EL (cell line): ENCODE data around the gene ERFL.

Experiments
- DNase-seq: peaks from one replicate; pipeline ENCODE4 v3.0.0-alpha.2; 2016

Gene ERFL

DNA sequence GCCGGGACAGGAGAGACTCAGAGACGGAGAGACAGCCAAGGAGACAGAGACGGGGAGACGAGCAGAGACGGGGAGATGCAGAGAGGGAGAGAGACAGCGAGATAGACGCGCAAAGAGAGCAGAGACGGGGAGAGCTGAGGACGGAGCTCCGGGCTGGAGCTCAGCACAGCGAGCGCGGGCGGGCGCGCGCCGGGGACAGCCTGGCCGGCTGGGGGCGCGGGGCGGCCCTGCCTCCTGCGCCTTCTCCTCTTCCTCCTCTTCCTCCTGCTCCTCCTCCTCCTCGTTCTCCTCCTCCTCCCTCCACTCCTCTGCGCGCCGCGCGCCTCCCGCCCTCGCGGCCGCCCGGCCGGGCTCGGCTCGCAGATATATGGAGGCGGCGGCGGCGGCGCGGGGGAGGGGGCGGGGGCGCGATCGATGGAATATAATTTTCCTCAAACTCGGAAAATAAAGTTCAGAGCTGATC, at the start of gene ERFL:
ERFL (minus strand) TSS at position 229 of the 463 bp plus-strand sequence. CDS start 15,530 bp downstream, outside the sequence.
- DNase-seq: peak; percentile 31

- no peak for DNase-seq
Observed at GRCh38 chr19:41977916-41978315, 49.7 kb upstream of the ERFL start.

GRCh38 chr19:41974652-41975051, 46.4 kb upstream of the ERFL start:
- no peak for DNase-seq

- DNase-seq: no peak
Observed at GRCh38 chr19:41971363-41971762, 43.1 kb upstream of the ERFL start.

DNA sequence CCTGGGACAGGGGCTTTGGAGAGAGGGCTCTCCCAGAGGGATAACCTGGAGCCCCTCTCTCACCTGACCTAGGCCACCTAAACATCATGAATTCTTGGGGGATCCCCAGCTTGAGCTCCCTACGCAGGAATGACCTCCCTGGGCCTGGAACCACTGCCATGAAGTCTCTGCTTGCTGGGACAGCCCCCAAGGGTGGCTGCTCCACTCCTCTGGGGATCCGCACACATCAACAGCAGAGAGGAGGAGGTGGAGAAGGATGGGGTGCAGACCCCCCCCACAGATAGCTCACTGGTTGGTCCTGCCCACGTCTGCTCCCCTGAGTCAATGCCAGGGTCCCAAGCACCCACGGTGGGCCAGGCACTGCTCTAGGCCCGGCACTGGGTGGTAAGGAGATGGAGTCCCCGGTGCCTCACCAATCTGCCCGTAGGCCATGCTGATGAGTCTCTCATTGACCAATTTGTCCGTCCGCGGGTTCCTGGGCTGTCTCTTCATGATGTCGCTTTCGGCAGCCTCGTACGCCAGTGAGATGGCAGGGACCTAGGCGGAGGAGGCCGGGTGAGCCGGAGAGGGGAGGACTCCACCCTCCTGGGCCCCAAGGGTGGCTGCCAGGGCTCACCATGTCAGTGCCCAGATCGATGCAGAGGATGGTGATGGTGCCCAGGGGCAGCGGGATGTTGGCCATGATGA, 41.7 kb upstream of the ERFL start:
- DNase-seq: no peak

GRCh38 chr19:41968751-41969595, 40.7 kb upstream of the ERFL start:
- DNase-seq: no peak

DNA sequence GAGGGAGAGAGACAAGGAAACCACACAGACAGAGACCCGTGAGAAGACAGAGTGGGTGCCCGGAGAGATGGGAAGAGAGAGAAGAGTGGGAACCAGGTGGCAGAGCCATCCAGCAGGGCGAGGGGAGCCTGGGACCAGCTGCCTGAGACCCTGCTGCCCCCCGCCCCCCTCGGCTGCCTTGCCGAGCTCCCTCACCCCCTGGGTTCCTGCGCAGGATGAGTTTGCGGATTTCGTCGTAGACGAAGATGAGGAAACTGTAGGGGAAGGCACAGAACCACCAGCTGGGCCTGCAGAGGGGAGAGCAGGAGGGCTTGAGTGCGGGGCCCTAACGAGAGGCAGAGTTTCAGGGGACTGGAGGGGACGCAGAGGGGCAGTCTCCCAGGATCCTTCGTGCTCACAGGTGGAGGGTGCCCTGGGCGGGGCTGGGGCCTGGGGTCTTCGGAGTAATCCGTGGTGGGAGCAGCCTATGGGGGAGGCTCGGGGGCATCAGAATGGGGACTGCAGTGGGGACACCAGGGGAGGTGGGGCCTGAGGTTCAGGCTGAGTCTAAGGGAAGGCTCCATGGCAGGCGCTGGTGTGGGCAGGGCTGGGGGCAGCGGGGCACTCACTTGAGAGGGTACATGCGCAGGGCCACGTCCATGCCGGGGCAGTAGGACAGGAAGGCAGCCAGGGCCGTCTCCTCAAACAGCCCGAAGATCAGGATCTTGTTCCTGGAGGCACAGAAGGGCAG, 39.0 kb upstream of the ERFL start:
- DNase-seq: no peak

GRCh38 chr19:41965106-41965505, 36.9 kb upstream of the ERFL start:
- DNase-seq: no peak

DNA sequence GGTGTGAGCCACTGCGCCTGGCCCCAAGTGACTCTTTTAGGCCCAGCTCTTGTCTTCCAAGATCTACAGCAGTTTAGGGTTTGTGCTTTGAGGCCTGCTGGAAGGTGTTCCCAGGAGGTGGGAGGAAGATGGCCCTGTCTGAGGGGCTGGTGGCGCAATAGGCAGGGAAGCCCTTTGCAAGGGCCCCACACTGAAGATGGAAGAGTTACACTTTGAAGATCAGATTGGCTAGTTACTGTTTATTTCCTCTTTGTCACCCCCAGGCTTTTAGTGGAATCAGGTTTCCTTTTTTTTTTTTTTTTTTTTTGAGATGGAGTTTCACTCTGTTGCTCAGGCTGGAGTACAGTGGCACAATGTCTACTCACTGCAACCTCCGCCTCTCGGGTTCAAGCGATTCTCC, 32.7 kb upstream of the ERFL start:
- no peak for DNase-seq

- peak; percentile 92 for DNase-seq
Observed at GRCh38 chr19:41959056-41960053, 31.1 kb upstream of the ERFL start, which contains the start of gene RABAC1. RABAC1 (minus strand) TSS chr19:41959321; CDS start chr19:41959292, 29 bp downstream.

GRCh38 chr19:41958367-41959055, 30.3 kb upstream of the ERFL start:
- peak; percentile 78 for DNase-seq

GRCh38 chr19:41957838-41958366, 29.7 kb upstream of the ERFL start:
- peak; percentile 85 for DNase-seq

DNA sequence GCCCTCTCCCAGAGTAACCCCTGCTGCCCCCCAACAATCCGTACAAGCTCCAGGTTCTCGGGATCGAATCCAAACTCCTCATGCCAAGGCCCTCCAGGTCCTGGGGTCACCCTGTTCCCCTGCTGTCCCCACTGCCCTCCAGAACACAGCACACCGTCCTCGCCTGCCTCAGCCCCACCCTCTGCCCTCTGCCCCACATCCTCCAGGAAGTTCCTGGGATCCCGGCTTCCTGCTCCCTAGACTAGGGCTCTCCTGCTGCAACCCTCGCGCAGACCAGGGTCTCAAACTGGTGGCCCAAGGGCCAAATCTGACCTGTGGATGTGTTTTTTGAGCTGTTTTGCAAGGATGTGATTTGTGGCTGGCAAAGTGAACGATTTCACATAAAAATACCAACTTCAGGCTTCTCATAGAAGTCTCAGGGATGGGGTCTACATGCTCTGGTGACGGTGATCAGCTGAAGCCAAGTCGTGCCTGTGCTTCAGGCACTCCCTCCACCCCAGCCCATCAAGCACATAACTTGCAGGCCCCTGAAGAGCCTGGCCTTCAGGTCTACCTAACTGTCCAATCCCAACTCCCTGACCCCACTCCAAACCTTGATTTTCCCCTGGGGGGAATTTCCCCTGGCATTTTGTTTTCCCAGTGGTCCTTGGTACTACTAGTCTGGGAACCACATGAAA, 29.1 kb upstream of the ERFL start:
- DNase-seq: no peak

DNA sequence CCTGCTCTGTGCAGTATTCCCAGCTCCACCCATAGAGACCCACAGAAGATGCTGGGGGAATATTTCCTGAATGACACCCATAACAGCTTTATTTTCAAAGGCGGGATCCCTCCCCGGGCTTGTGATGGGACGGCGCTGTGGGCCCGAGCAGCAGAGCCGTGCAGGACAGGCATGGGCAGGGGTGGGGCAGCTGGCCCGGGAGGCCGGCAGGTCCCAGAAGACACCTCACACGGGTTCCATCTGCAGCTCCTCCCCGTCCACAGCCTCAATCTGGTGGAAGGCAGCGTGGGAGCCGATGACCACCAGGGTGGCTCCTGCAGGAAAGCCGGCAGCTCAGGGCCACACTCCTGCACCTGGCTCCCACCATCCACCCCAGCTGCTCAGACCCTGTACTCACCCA, 28.4 kb upstream of the ERFL start:
- no peak for DNase-seq

DNA sequence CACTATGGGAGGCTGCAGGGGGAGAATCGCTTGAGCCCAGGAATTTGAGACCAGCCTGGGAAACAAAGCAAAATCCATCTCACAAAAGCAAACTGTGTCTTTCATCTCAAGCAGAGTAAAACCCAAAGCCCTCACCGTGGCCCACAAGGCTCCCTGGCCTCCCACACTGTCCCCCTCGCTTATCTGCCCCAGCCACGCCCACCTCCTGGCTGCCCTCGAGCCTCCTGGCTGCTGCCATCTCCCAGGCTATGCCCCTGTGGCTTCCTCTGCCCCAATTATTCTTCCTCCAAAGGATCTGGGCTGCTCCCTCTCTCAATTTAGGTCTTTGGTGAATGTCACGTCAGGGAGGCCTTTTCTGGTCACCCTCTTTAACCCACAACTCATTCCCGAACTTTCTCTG, 27.3 kb upstream of the ERFL start:
- no peak for DNase-seq

DNA sequence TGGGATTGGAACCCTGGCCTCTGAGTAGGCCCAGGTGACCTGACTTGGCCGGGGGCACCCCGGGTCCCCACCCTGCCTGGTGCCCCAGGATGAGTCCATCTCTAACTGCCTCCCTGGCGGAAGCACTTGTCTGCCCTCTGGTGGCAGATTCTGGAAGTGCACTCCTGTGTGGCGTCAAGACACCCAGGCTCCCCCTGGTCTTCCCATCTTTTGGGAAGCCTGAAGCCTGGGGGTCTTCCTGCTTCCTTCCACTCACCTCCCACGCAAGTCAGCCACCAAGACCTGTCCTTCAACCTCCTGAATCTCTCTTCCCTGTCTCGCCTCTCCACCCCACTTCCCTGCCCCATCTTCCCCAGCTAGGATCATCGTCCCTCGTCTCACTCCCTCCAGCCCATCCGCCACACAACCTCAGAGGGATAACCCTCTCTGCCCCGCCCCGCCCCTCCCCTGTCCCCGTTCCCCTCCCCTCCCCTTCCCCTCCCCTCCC, 23.5 kb upstream of the ERFL start:
- peak; percentile 74 for DNase-seq

DNA sequence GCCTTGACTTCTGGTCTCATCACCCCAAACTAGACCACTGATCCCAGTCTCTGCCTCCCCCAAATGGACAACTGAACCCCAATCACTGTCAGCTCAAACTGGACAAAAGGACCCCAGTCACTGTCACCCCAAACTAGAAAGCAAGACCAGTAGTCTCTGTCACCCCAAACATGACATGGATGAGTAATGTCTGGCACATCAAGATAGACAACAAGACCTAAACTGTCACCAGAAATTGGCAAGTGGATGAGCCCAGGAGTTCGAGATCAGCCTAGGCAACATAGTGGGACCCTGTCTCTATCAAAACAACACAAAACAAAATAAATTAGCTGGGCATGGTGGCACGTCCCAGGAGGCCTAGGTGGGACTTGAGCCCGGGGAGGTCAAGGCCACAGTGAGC, 18.8 kb upstream of the ERFL start:
- DNase-seq: no peak

- no peak for DNase-seq
Observed at GRCh38 chr19:41945135-41945766, 17.0 kb upstream of the ERFL start.

- peak; percentile 44 for DNase-seq
Observed at GRCh38 chr19:41944336-41944735, 16.1 kb upstream of the ERFL start.
